HEK293 (cell line): ENCODE data around the gene VGLL4.
A peak's percentile ranks its signal among the peaks of the same experiment; 100 is the strongest.

Experiments
- CTCF ChIA-PET: fragments of 350-600 bp; formaldehyde crosslinking; extraction: SDS; loops from one replicate; lab custom pipeline; 2021; ENCODE audit warnings: antibody characterized with exemption; lab: Yijun Ruan, JAX
- POLR2A ChIA-PET: fragments of 300-600 bp; formaldehyde crosslinking; extraction: SDS; loops from one replicate; lab custom pipeline; 2020; ENCODE audit warnings: antibody characterized with exemption, inconsistent platforms; lab: Yijun Ruan, JAX
- H3K27ac ChIP-seq: fragments of 200-500 bp; sonication (Bioruptor generic); 2 replicates; pipeline ENCODE4 v1.5.1; 2014; ENCODE audit warnings: low read depth, low read length, control low read depth, inconsistent platforms; ENCODE audit errors: extremely low read depth
- H3K36me3 ChIP-seq, 2 experiments: fragments of 200-500 bp in 1 of 2; sonication (Bioruptor generic) in 1 of 2; 1 replicate in 1 of 2; 2 replicates in 1 of 2; pipeline ENCODE4 v1.5.1; 2014 to 2017; ENCODE audit warnings: inconsistent platforms in 2 of 2, low read length in 2 of 2; ENCODE audit not compliant: control insufficient read depth in 2 of 2, insufficient read depth in 1 of 2
- H3K4me1 ChIP-seq: fragments of 200-500 bp; sonication (Bioruptor generic); 2 replicates; pipeline ENCODE4 v1.5.1; 2014; ENCODE audit warnings: mild to moderate bottlenecking, low read length, inconsistent platforms; ENCODE audit not compliant: control insufficient read depth, insufficient read depth
- H3K4me3 ChIP-seq: 2 replicates; pipeline ENCODE4 v1.5.1; 2011; ENCODE audit warnings: low read depth, mild to moderate bottlenecking, control low read depth, low read length, moderate library complexity
- H3K9me3 ChIP-seq: fragments of 200-500 bp; sonication (Bioruptor generic); 2 replicates; pipeline ENCODE4 v1.5.1; 2014; ENCODE audit warnings: low read depth, low read length, inconsistent platforms; ENCODE audit not compliant: control insufficient read depth, insufficient read depth
- GLIS1 ChIP-seq: fragments of 450-650 bp; formaldehyde crosslinking; IDR thresholded peaks from 2 replicates; pipeline ENCODE4 v1.5.1; 2016; ENCODE audit warnings: missing biosample characterization, missing genetic modification characterization
- PRDM6 ChIP-seq: fragments of 450-650 bp; formaldehyde crosslinking; IDR thresholded peaks from 2 replicates; pipeline ENCODE4 v1.5.1; 2017; ENCODE audit warnings: missing biosample characterization, missing genetic modification characterization
- YY1 ChIP-seq: fragments of 450-650 bp; formaldehyde crosslinking; IDR thresholded peaks from 2 replicates; pipeline ENCODE4 v1.5.1; 2018; ENCODE audit warnings: missing biosample characterization, missing genetic modification characterization
- ZBTB26 ChIP-seq: fragments of 450-650 bp; formaldehyde crosslinking; optimal IDR thresholded peaks from 2 replicates; pipeline ENCODE3; 2016; ENCODE audit warnings: missing biosample characterization, mild to moderate bottlenecking, missing genetic modification characterization
- ZIC2 ChIP-seq: fragments of 450-650 bp; formaldehyde crosslinking; IDR thresholded peaks from 2 replicates; pipeline ENCODE4 v1.5.1; 2016; ENCODE audit warnings: missing biosample characterization, missing genetic modification characterization
- ZNF2 ChIP-seq: fragments of 450-650 bp; formaldehyde crosslinking; IDR thresholded peaks from 2 replicates; pipeline ENCODE4 v1.5.1; 2016; ENCODE audit warnings: missing biosample characterization, missing genetic modification characterization
- ZNF221 ChIP-seq: fragments of 450-650 bp; formaldehyde crosslinking; IDR thresholded peaks from 2 replicates; pipeline ENCODE4 v1.5.1; 2017; ENCODE audit warnings: missing biosample characterization, missing genetic modification characterization, borderline replicate concordance
- ZNF549 ChIP-seq: fragments of 450-650 bp; IDR thresholded peaks from 2 replicates; pipeline ENCODE4 v1.5.1; 2018; ENCODE audit warnings: missing biosample characterization, missing genetic modification characterization, mild to moderate bottlenecking, inconsistent platforms, moderate library complexity
- ZNF768 ChIP-seq: fragments of 450-650 bp; formaldehyde crosslinking; IDR thresholded peaks from 2 replicates; pipeline ENCODE4 v1.5.1; 2018; ENCODE audit warnings: missing biosample characterization, mild to moderate bottlenecking, missing genetic modification characterization
- ZNF785 ChIP-seq: fragments of 450-650 bp; formaldehyde crosslinking; IDR thresholded peaks from 2 replicates; pipeline ENCODE4 v1.5.1; 2016; ENCODE audit warnings: missing biosample characterization, missing genetic modification characterization
- ZNF791 ChIP-seq: fragments of 450-650 bp; formaldehyde crosslinking; IDR thresholded peaks from 2 replicates; pipeline ENCODE4 v1.5.1; 2016; ENCODE audit warnings: missing biosample characterization, missing genetic modification characterization

Gene VGLL4

GRCh38 chr3:11554236-11554610 is 89.5 kb downstream of the VGLL4 start:
- Histone ChIP-seq H3K9me3 (no peaks in the 10 kb centered on the region), H3K36me3 (peaks cover 0 to 29% of the 10 kb centered on the region in 2 experiments; a peak in 2 of 3 replicates), H3K4me1 (peaks cover 5% of the 10 kb centered on the region; the same call in 1 of the 2 replicates), H3K4me3 (no peak overlapping the region), H3K27ac (no peak overlapping the region)
- TF ChIP-seq YY1 (tag by site-specific recombination): no peak
- no peak for TF ChIP-seq PRDM6
- TF ChIP-seq ZNF221 (tag by site-specific recombination): no peak
- ChIA-PET POLR2A (no interaction called here), CTCF (interaction anchor here (0.6 kb wide), 1 partner anchor 15 kb away, joined by 3 read pairs; no protein-coding TSS in a partner anchor)

GRCh38 chr3:11553436-11554235 is 90.1 kb downstream of the VGLL4 start:
- ChIA-PET POLR2A (no interaction called here), CTCF (interaction anchor here (0.6 kb wide), 2 partner anchors 15 to 99 kb away, joined by 3 read pairs; no protein-coding TSS in a partner anchor)
- Histone ChIP-seq H3K9me3 (no peaks in the 10 kb centered on the region), H3K36me3 (peaks cover 0 to 23% of the 10 kb centered on the region in 2 experiments; a peak in 2 of 3 replicates), H3K4me1 (peaks cover 7% of the 10 kb centered on the region; the same call in 1 of the 2 replicates), H3K4me3 (no peak overlapping the region), H3K27ac (no peak overlapping the region)
- TF ChIP-seq ZNF549 (tag by site-specific recombination): no peak
- TF ChIP-seq ZNF2 (tag by site-specific recombination): no peak
- TF ChIP-seq ZIC2 (tag by site-specific recombination): peak; percentile 63; the same call in 1 of the 2 replicates
- peak; percentile 62 for TF ChIP-seq GLIS1 (tag by site-specific recombination)
- no peak for TF ChIP-seq ZBTB26 (tag by site-specific recombination)

- no peak overlapping the region for H3K4me3 ChIP-seq
- peaks cover 8% of the 10 kb centered on the region; the same call in 1 of the 2 replicates for H3K4me1 ChIP-seq
- POLR2A ChIA-PET: no interaction called here
- TF ChIP-seq ZNF768 (peak; percentile 55; the same call in 1 of the 2 replicates), ZNF791 (tag by site-specific recombination) (no peak)
- TF ChIP-seq, all 188 proteins: peak for 1
- H3K36me3 ChIP-seq: peaks cover 3 to 15% of the 10 kb centered on the region in 2 experiments; a peak in 2 of 3 replicates
- H3K27ac ChIP-seq: no peak overlapping the region
- CTCF ChIA-PET: interaction anchor here (0.6 kb wide), 1 partner anchor 100 kb away, joined by 3 read pairs; no protein-coding TSS in a partner anchor
- no peaks in the 10 kb centered on the region for H3K9me3 ChIP-seq
These were observed 91.1 kb downstream of the VGLL4 start for GRCh38 chr3:11552289-11553264.

- no peak overlapping the region for H3K27ac ChIP-seq
- no peak overlapping the region for H3K4me3 ChIP-seq
- ChIA-PET POLR2A (no interaction called here), CTCF (no interaction called here)
- H3K9me3 ChIP-seq: no peaks in the 10 kb centered on the region
- no peak for TF ChIP-seq ZNF785
- 0 out of 2 replicates have a peak, but pooled peaks cover 4% of the 10 kb centered on the region for H3K4me1 ChIP-seq
- H3K36me3 ChIP-seq: peaks cover 3 to 8% of the 10 kb centered on the region in 2 experiments; a peak in 2 of 3 replicates
These were observed 92.7 kb downstream of the VGLL4 start for GRCh38 chr3:11551036-11551435.
